ENCODE results near the gene LARP1.
"Not testable (repeated sequence)": the region's sequence is repeated elsewhere in the genome, so short reads cannot be mapped to it uniquely, and the experiment has no call there.

Gene LARP1

DNA sequence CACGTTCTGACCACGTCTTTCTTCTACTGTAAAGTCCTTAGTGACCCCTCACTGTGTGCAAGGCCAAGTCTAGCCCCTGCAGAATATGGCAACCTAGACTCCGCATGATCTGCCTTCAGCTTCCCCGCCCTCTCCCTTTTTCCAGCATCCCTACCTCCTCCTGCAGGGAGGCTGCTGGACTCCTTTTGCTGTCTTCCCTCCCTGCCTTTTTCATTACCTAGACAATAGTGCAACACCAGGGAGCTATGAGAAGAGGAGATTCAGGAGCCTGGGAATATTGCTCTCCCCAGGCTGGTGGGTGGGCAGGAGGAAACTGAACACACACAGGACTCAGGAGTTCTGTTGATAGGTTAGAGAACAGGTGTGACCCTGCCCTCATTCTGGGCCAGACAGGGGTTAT, 33.1 kb upstream of the LARP1 start:
- no peak overlapping the region for H3K27ac ChIP-seq (ENCODE audit: low read length)
- no peak overlapping the region for H3K4me3 ChIP-seq (ENCODE audit: low read depth in 1 of 2, low read length in 2 of 2)
- H3K9me3 ChIP-seq (ENCODE audit: control insufficient read depth in 1 of 2, low read length in 2 of 2): no peaks in the 10 kb centered on the region
- H3K27me3 ChIP-seq (ENCODE audit: low read depth, low read length): no peaks in the 10 kb centered on the region
- no peaks in the 10 kb centered on the region for H3K36me3 ChIP-seq (ENCODE audit: control insufficient read depth in 1 of 2, insufficient read depth in 2 of 2, low read length in 2 of 2)
- H3K4me1 ChIP-seq (ENCODE audit: control insufficient read depth in 1 of 2, insufficient read depth in 2 of 2, low read length in 2 of 2): no peaks in the 10 kb centered on the region

DNA sequence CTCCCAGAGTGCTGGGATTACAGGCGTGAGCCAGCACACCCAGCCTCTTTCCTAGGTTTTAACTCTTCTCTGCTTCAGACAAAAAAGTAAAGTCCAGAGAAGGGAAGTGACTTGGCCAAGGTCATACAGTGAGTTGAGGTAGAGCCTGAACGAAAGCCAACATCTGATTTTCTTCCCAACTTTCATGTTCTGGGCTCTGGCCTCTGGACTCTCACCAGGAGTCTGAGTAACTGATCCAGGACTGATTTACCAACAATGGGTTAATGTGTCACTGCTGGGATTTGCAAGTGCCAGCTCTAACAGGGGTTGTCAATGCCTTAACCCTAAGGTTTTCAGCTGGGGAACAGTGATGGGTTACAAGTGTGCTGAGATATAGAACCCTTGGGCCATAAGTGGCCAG, 32.2 kb upstream of the LARP1 start:
- Histone ChIP-seq H3K9me3 (ENCODE audit: control insufficient read depth in 1 of 2, low read length in 2 of 2) (no peaks in the 10 kb centered on the region), H3K36me3 (ENCODE audit: control insufficient read depth in 1 of 2, insufficient read depth in 2 of 2, low read length in 2 of 2) (no peaks in the 10 kb centered on the region), H3K27me3 (ENCODE audit: low read depth, low read length) (no peaks in the 10 kb centered on the region), H3K27ac (ENCODE audit: low read length) (no peak overlapping the region), H3K4me3 (ENCODE audit: low read depth in 1 of 2, low read length in 2 of 2) (no peak overlapping the region), H3K4me1 (ENCODE audit: control insufficient read depth in 1 of 2, insufficient read depth in 2 of 2, low read length in 2 of 2) (no peaks in the 10 kb centered on the region)

DNA sequence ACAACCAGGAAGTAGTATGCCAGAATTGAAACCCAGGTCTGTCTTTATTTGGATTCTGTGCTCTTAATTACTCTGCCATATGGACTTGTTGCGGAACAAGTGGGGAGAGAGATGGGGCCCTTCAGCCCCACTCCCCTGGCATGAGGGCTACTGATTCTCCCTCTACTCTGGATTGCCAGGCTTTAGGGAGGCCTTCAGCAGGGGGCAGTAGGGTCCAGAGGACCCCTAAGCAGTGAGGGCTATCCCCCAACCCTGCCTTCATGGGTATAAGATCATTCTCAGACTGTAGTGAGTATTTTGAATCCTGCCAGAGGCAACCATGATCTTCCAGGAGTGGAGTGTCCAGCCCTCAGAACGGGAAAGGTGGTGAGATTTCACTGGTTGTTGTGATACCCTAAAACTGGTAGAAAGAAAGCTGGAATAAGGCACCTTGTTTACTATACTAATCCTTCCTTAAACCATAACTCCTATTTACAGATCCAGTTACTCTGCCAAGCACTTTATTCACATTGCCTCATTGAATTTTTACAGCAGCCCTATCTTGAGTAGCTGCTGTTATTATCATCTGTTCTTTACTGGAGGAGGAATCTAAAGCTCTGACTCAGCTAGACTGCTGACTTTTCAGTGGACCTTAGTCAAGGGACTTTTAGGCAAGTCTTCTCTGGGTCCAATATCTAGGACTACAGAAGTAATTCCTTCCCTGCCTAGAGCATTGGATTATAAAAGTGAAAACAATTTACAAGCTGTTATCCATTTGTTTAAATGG, 31.3 kb upstream of the LARP1 start:
- H3K4me1 ChIP-seq (ENCODE audit: control insufficient read depth in 1 of 2, insufficient read depth in 2 of 2, low read length in 2 of 2): no peaks in the 10 kb centered on the region
- H3K4me3 ChIP-seq (ENCODE audit: low read depth in 1 of 2, low read length in 2 of 2): no peak overlapping the region
- peak overlapping the region; percentile 62 for H3K27ac ChIP-seq (ENCODE audit: low read length)
- no peaks in the 10 kb centered on the region for H3K9me3 ChIP-seq (ENCODE audit: control insufficient read depth in 1 of 2, low read length in 2 of 2)
- H3K27me3 ChIP-seq (ENCODE audit: low read depth, low read length): no peaks in the 10 kb centered on the region
- H3K36me3 ChIP-seq (ENCODE audit: control insufficient read depth in 1 of 2, insufficient read depth in 2 of 2, low read length in 2 of 2): no peaks in the 10 kb centered on the region

DNA sequence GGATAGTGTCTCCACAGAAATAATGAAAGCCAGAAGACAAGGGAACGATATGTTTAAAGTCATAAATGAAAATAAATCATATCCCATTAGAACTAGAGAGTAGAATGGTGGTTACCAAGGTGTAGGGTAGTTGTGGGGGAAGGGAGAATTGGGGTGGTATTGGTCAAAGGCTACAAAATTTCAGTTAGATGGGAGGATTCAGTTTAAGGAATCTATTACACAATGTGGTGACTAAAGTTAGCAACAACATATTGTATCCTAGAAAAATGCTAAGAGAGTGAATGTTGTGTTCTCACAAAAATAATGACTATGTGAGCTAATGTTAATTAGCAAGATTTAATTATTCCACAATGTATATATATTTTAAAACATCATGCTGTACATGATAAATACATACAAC, 27.8 kb upstream of the LARP1 start:
- Histone ChIP-seq H3K4me1 (ENCODE audit: control insufficient read depth in 1 of 2, insufficient read depth in 2 of 2, low read length in 2 of 2) (no peaks in the 10 kb centered on the region), H3K27me3 (ENCODE audit: low read depth, low read length) (no peaks in the 10 kb centered on the region), H3K4me3 (ENCODE audit: low read depth in 1 of 2, low read length in 2 of 2) (no peak overlapping the region), H3K27ac (ENCODE audit: low read length) (no peak overlapping the region), H3K36me3 (ENCODE audit: control insufficient read depth in 1 of 2, insufficient read depth in 2 of 2, low read length in 2 of 2) (no peaks in the 10 kb centered on the region), H3K9me3 (ENCODE audit: control insufficient read depth in 1 of 2, low read length in 2 of 2) (no peaks in the 10 kb centered on the region)

DNA sequence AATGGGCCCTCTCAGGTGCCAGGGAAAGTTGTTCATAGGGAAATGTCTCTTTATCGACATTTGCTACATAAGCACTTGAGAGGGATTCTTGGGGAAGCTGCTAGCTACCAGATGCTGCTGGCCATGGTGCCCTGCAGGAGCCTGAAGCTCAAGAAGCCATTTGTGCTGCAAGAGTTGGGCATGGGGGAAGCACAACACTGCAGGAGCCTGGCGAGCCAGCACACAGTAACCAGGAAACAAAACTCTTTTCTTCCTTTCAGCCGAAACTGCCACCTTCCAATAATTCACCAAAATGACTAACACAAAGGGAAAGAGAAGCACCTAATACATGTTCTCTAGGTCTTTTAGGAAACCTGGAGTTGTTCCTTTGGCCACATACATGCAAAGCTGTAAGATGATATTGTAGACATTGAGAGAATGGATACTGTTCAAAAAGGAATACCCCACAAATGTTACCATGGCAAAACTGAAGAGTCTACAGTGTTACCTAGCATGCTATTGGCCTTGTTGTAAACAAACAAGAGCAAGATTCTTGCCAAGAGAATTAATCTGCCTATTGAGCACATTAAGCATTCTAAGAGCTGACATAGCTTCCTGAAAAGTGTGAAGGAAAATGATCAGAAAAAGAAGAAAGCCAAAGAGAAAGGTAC, 26.1 kb upstream of the LARP1 start:
- Histone ChIP-seq H3K27me3 (ENCODE audit: low read depth, low read length) (no peaks in the 10 kb centered on the region), H3K36me3 (ENCODE audit: control insufficient read depth in 1 of 2, insufficient read depth in 2 of 2, low read length in 2 of 2) (no peaks in the 10 kb centered on the region), H3K9me3 (ENCODE audit: control insufficient read depth in 1 of 2, low read length in 2 of 2) (no peaks in the 10 kb centered on the region), H3K27ac (ENCODE audit: low read length) (no peak overlapping the region), H3K4me3 (ENCODE audit: low read depth in 1 of 2, low read length in 2 of 2) (no peak overlapping the region), H3K4me1 (ENCODE audit: control insufficient read depth in 1 of 2, insufficient read depth in 2 of 2, low read length in 2 of 2) (no peaks in the 10 kb centered on the region)

DNA sequence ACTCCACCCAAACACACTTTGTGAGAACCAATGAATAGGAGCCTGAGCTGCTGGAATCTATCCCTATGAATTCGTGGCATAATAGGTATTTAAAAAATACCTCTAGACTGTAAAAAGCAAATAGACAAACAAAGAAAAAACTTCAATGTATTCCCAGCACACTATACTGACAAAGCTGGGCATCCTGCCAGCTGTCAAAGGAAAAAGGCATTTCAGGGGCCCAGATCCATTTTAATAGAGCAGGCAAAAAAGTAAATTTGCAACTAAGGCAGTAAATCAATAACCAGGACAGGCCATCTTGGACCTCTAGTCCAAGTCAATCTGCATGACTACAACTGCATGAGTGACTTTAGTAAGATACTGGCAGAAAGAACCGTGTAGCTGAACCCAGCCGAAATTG, 25.6 kb upstream of the LARP1 start:
- no peak overlapping the region for H3K27ac ChIP-seq (ENCODE audit: low read length)
- H3K27me3 ChIP-seq (ENCODE audit: low read depth, low read length): no peaks in the 10 kb centered on the region
- no peaks in the 10 kb centered on the region for H3K9me3 ChIP-seq (ENCODE audit: control insufficient read depth in 1 of 2, low read length in 2 of 2)
- H3K36me3 ChIP-seq (ENCODE audit: control insufficient read depth in 1 of 2, insufficient read depth in 2 of 2, low read length in 2 of 2): no peaks in the 10 kb centered on the region
- H3K4me3 ChIP-seq (ENCODE audit: low read depth in 1 of 2, low read length in 2 of 2): no peak overlapping the region
- H3K4me1 ChIP-seq (ENCODE audit: control insufficient read depth in 1 of 2, insufficient read depth in 2 of 2, low read length in 2 of 2): no peaks in the 10 kb centered on the region

DNA sequence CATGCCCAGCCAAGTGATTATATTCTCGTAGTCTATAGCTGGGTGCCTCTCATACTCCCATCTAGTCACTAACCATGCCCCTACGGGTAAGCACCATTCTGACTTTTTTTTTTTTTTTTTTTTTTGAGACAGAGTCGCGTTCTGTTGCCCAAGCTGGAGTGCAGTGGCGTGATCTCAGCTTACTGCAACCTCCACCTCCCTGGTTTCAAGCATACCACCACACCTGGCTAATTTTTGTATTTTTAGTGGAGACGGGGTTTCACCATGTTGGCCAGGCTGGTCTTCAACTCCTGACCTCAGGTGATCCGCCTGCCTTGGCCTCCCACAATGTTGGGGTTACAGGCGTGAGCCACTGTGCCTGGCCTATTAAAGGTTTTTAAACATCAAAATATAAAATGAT, 24.4 kb upstream of the LARP1 start:
- H3K36me3 ChIP-seq (ENCODE audit: control insufficient read depth in 1 of 2, insufficient read depth in 2 of 2, low read length in 2 of 2); H3K4me1 ChIP-seq (ENCODE audit: control insufficient read depth in 1 of 2, insufficient read depth in 2 of 2, low read length in 2 of 2); H3K4me3 ChIP-seq (ENCODE audit: low read depth in 1 of 2, low read length in 2 of 2); H3K9me3 ChIP-seq (ENCODE audit: control insufficient read depth in 1 of 2, low read length in 2 of 2); H3K27me3 ChIP-seq (ENCODE audit: low read depth, low read length); H3K27ac ChIP-seq (ENCODE audit: low read length): not testable (repeated sequence)

DNA sequence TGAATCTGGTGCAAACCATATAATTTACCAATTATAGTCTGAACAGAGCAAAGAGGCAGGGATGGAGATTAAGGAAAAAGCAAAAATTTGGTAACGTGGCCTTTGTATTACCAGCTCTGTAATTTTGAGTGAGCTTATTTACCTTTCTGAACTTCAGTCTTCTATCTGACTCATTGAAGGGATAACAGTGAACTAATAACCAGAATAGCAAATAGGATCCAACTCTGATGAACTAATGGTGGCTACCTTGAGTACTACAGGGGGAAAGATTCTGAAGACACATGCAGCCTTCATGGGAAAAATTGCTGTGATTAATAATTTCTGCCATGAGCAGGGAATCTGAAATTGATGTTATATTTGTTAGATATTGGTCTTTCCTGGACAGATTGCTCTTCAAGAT, 23.0 kb upstream of the LARP1 start:
- H3K36me3 ChIP-seq (ENCODE audit: control insufficient read depth in 1 of 2, insufficient read depth in 2 of 2, low read length in 2 of 2): no peaks in the 10 kb centered on the region
- H3K9me3 ChIP-seq (ENCODE audit: control insufficient read depth in 1 of 2, low read length in 2 of 2): no peaks in the 10 kb centered on the region
- H3K27me3 ChIP-seq (ENCODE audit: low read depth, low read length): no peaks in the 10 kb centered on the region
- H3K4me3 ChIP-seq (ENCODE audit: low read depth in 1 of 2, low read length in 2 of 2): no peak overlapping the region
- H3K27ac ChIP-seq (ENCODE audit: low read length): no peak overlapping the region
- H3K4me1 ChIP-seq (ENCODE audit: control insufficient read depth in 1 of 2, insufficient read depth in 2 of 2, low read length in 2 of 2): no peaks in the 10 kb centered on the region

DNA sequence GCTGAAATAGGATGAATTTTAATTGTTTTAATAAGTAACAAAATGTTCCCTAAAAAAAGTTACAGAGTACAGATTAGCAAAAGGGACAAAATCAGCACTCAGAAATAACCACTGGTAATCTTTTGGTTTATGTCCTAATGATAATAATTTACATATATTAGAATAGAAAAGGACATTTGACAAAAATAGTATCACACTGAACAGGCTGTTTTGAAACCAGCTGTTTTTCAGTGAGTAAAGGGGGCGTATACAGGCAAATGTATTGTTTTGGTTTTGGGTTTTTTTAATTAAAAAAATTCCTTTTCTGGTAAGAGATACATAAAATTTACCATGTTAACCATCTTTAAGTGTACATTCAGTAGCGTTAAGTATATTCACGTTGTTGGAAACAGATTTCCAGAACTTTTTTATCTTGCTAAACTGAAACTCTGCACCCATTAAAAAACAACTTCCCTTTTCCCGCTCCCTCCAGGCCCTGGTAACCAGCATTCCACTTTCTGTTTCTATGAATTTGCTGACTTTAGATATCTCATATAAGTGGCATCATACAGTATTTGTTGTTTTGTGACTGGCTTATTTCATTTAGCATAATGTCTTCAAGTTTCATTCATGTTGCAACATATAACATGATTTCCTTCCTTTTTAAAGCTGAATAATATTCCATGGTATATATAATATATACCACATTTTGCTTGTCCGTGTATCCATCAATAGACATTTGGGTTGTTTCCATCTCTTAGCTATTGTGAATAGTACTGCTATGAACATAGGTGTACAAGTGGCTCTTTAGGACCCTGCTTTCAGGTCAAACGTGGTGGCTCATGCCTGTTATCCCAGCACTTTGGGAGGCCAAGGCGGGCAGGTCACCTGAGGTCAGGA, 20.6 kb upstream of the LARP1 start:
- H3K36me3 ChIP-seq (ENCODE audit: control insufficient read depth in 1 of 2, insufficient read depth in 2 of 2, low read length in 2 of 2): no peaks in the 10 kb centered on the region
- H3K4me3 ChIP-seq (ENCODE audit: low read depth in 1 of 2, low read length in 2 of 2): no peak overlapping the region
- H3K27me3 ChIP-seq (ENCODE audit: low read depth, low read length): no peaks in the 10 kb centered on the region
- H3K9me3 ChIP-seq (ENCODE audit: control insufficient read depth in 1 of 2, low read length in 2 of 2): no peaks in the 10 kb centered on the region
- no peaks in the 10 kb centered on the region for H3K4me1 ChIP-seq (ENCODE audit: control insufficient read depth in 1 of 2, insufficient read depth in 2 of 2, low read length in 2 of 2)
- H3K27ac ChIP-seq (ENCODE audit: low read length): no peak overlapping the region

DNA sequence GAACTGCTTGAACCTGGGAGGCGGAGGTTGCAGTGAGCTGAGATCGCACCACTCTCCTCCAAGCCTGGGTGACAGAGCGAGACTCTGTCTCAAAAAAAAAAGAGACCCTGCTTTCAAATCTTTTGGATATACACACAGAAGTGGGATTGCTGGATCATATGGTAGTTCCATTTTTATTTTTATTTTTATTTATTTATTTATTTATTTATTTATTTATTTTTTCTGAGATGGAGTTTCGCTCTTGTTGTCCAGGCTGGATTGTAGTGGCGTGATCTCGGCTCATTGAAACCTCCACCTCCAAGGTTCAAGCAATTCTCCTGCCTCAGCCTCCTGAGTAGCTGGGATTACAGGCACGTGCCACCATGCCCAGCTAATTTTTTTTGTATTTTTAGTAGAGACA, 19.8 kb upstream of the LARP1 start:
- H3K4me3 ChIP-seq (ENCODE audit: low read depth in 1 of 2, low read length in 2 of 2); H3K27ac ChIP-seq (ENCODE audit: low read length); H3K36me3 ChIP-seq (ENCODE audit: control insufficient read depth in 1 of 2, insufficient read depth in 2 of 2, low read length in 2 of 2); H3K27me3 ChIP-seq (ENCODE audit: low read depth, low read length); H3K4me1 ChIP-seq (ENCODE audit: control insufficient read depth in 1 of 2, insufficient read depth in 2 of 2, low read length in 2 of 2); H3K9me3 ChIP-seq (ENCODE audit: control insufficient read depth in 1 of 2, low read length in 2 of 2): not testable (repeated sequence)

DNA sequence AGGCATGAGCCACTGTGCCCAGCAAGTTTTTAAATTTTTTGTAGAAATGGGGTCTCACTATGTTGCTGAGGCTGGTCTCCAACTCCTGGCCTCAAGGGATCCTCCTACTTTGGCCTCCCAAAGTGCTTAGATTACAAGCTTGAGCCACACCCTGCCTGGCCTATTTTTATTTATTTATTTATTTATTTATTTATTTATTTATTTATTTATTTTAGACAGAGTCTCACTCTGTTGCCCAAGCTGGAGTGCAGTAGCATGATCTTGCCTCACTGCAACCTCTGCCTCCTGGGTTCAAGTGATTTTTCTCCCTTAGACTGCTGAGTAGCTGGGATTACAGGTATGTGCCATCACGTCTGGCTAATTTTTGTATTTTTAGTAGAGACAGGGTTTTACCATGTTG, 18.8 kb upstream of the LARP1 start:
- H3K36me3 ChIP-seq (ENCODE audit: control insufficient read depth in 1 of 2, insufficient read depth in 2 of 2, low read length in 2 of 2); H3K4me3 ChIP-seq (ENCODE audit: low read depth in 1 of 2, low read length in 2 of 2); H3K27me3 ChIP-seq (ENCODE audit: low read depth, low read length); H3K27ac ChIP-seq (ENCODE audit: low read length); H3K9me3 ChIP-seq (ENCODE audit: control insufficient read depth in 1 of 2, low read length in 2 of 2): not testable (repeated sequence)
- H3K4me1 ChIP-seq (ENCODE audit: control insufficient read depth in 1 of 2, insufficient read depth in 2 of 2, low read length in 2 of 2): peaks cover 3 to 12% of the 10 kb centered on the region in 2 donors

All from muscle layer of duodenum (tissue), 2 donors.